ENCODE data around the gene CLIC5.

The CLIC5 gene

GRCh38 chr6:46022106-46022948, 6.7 kb upstream of the CLIC5 start:
- Histone ChIP-seq H3K4me1 (ENCODE audit: control insufficient read depth in 2 of 2, insufficient read depth in 2 of 2, low read length in 2 of 2) (peaks cover 0 to 2% of the 10 kb centered on the region in 2 donors), H3K36me3 (ENCODE audit: control insufficient read depth in 2 of 2, insufficient read depth in 2 of 2, low read length in 2 of 2) (no peaks in the 10 kb centered on the region), H3K9me3 (ENCODE audit: control insufficient read depth in 2 of 2, low read length in 2 of 2) (no peaks in the 10 kb centered on the region), H3K4me3 (ENCODE audit: low read length in 2 of 2) (no peak overlapping the region), H3K9ac (ENCODE audit: low read depth in 1 of 2, low read length in 2 of 2) (no peak overlapping the region), H3K27me3 (ENCODE audit: control insufficient read depth in 2 of 2, insufficient read depth in 2 of 2, low read length in 2 of 2) (no peaks in the 10 kb centered on the region), H3K27ac (ENCODE audit: low read depth in 2 of 2, low read length in 2 of 2) (no peak overlapping the region)

- H3K27me3 ChIP-seq (ENCODE audit: control insufficient read depth in 2 of 2, insufficient read depth in 2 of 2, low read length in 2 of 2) = no peaks in the 10 kb centered on the region
These were observed 2.1 kb upstream of the CLIC5 start for GRCh38 chr6:46017726-46018125.

GRCh38 chr6:46016063-46016608, 476 bp upstream of the CLIC5 start:
- peak overlapping the region; percentile 83 to 90 for H3K27ac ChIP-seq (ENCODE audit: low read depth in 2 of 2, low read length in 2 of 2)
- no peaks in the 10 kb centered on the region for H3K9me3 ChIP-seq (ENCODE audit: control insufficient read depth in 2 of 2, low read length in 2 of 2)
- peak overlapping the region; percentile 65 to 79 for H3K4me3 ChIP-seq (ENCODE audit: low read length in 2 of 2)
- peaks cover 11 to 24% of the 10 kb centered on the region in 2 donors for H3K4me1 ChIP-seq (ENCODE audit: control insufficient read depth in 2 of 2, insufficient read depth in 2 of 2, low read length in 2 of 2)
- no peaks in the 10 kb centered on the region for H3K27me3 ChIP-seq (ENCODE audit: control insufficient read depth in 2 of 2, insufficient read depth in 2 of 2, low read length in 2 of 2)
- no peaks in the 10 kb centered on the region for H3K36me3 ChIP-seq (ENCODE audit: control insufficient read depth in 2 of 2, insufficient read depth in 2 of 2, low read length in 2 of 2)
- H3K9ac ChIP-seq (ENCODE audit: low read depth in 1 of 2, low read length in 2 of 2) = peak overlapping the region in 1 of 2 donors; percentile 87

More at GRCh38 chr6:46017726-46018125, 2.1 kb upstream of the CLIC5 start:
- H3K27ac ChIP-seq (ENCODE audit: low read depth in 2 of 2, low read length in 2 of 2) = no peak overlapping the region
- H3K9me3 ChIP-seq (ENCODE audit: control insufficient read depth in 2 of 2, low read length in 2 of 2) = no peaks in the 10 kb centered on the region
- no peak overlapping the region for H3K4me3 ChIP-seq (ENCODE audit: low read length in 2 of 2)
- H3K36me3 ChIP-seq (ENCODE audit: control insufficient read depth in 2 of 2, insufficient read depth in 2 of 2, low read length in 2 of 2) = no peaks in the 10 kb centered on the region
- peaks cover 3 to 9% of the 10 kb centered on the region in 2 donors for H3K4me1 ChIP-seq (ENCODE audit: control insufficient read depth in 2 of 2, insufficient read depth in 2 of 2, low read length in 2 of 2)
- no peak overlapping the region for H3K9ac ChIP-seq (ENCODE audit: low read depth in 1 of 2, low read length in 2 of 2)

GRCh38 chr6:46014511-46015118, 1.0 kb downstream of the CLIC5 start:
- Histone ChIP-seq H3K9ac (ENCODE audit: low read depth in 1 of 2, low read length in 2 of 2) (peak overlapping the region; percentile 78 to 87), H3K36me3 (ENCODE audit: control insufficient read depth in 2 of 2, insufficient read depth in 2 of 2, low read length in 2 of 2) (no peaks in the 10 kb centered on the region), H3K4me3 (ENCODE audit: low read length in 2 of 2) (peak overlapping the region; percentile 65 to 79), H3K27me3 (ENCODE audit: control insufficient read depth in 2 of 2, insufficient read depth in 2 of 2, low read length in 2 of 2) (peaks cover 0 to under 1% of the 10 kb centered on the region in 2 donors), H3K4me1 (ENCODE audit: control insufficient read depth in 2 of 2, insufficient read depth in 2 of 2, low read length in 2 of 2) (peaks cover 22 to 34% of the 10 kb centered on the region in 2 donors), H3K27ac (ENCODE audit: low read depth in 2 of 2, low read length in 2 of 2) (peak overlapping the region; percentile 83 to 90), H3K9me3 (ENCODE audit: control insufficient read depth in 2 of 2, low read length in 2 of 2) (no peaks in the 10 kb centered on the region)

GRCh38 chr6:46014046-46014445, 1.6 kb downstream of the CLIC5 start:
- no peaks in the 10 kb centered on the region for H3K36me3 ChIP-seq (ENCODE audit: control insufficient read depth in 2 of 2, insufficient read depth in 2 of 2, low read length in 2 of 2)
- H3K9ac ChIP-seq (ENCODE audit: low read depth in 1 of 2, low read length in 2 of 2) = peak overlapping the region; percentile 78 to 87
- peaks cover 22 to 34% of the 10 kb centered on the region in 2 donors for H3K4me1 ChIP-seq (ENCODE audit: control insufficient read depth in 2 of 2, insufficient read depth in 2 of 2, low read length in 2 of 2)
- H3K27me3 ChIP-seq (ENCODE audit: control insufficient read depth in 2 of 2, insufficient read depth in 2 of 2, low read length in 2 of 2) = peaks cover 0 to 2% of the 10 kb centered on the region in 2 donors
- peak overlapping the region; percentile 83 to 90 for H3K27ac ChIP-seq (ENCODE audit: low read depth in 2 of 2, low read length in 2 of 2)
- H3K4me3 ChIP-seq (ENCODE audit: low read length in 2 of 2) = peak overlapping the region; percentile 65 to 79
- H3K9me3 ChIP-seq (ENCODE audit: control insufficient read depth in 2 of 2, low read length in 2 of 2) = no peaks in the 10 kb centered on the region

- Histone ChIP-seq H3K4me3 (ENCODE audit: low read length in 2 of 2) (peak overlapping the region; percentile 65 to 79), H3K4me1 (ENCODE audit: control insufficient read depth in 2 of 2, insufficient read depth in 2 of 2, low read length in 2 of 2) (peaks cover 22 to 34% of the 10 kb centered on the region in 2 donors), H3K36me3 (ENCODE audit: control insufficient read depth in 2 of 2, insufficient read depth in 2 of 2, low read length in 2 of 2) (no peaks in the 10 kb centered on the region), H3K27me3 (ENCODE audit: control insufficient read depth in 2 of 2, insufficient read depth in 2 of 2, low read length in 2 of 2) (peaks cover 0 to 2% of the 10 kb centered on the region in 2 donors), H3K9me3 (ENCODE audit: control insufficient read depth in 2 of 2, low read length in 2 of 2) (no peaks in the 10 kb centered on the region), H3K9ac (ENCODE audit: low read depth in 1 of 2, low read length in 2 of 2) (peak overlapping the region; percentile 78 to 87), H3K27ac (ENCODE audit: low read depth in 2 of 2, low read length in 2 of 2) (peak overlapping the region; percentile 83 to 90)
These were observed 2.0 kb downstream of the CLIC5 start for GRCh38 chr6:46013639-46014038.

DNA sequence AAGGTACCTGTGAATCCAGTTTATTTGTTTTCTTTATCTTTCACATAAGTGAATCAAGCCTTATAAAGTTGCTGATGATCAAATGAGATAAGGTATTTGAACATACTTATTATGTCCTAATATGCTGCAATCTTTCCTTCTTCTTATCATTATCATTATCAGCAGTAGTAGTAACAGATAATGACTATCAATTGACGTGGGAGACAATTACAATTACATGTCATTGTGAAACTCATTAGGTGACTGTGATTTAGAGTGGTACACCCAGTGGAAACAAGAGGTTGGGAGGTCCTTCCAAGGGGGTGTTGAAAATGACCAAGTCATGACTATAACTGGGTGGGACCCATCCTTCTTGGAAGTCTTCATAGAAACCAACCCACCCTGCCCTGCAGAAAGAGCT, 2.8 kb downstream of the CLIC5 start:
- Histone ChIP-seq H3K27me3 (ENCODE audit: control insufficient read depth in 2 of 2, insufficient read depth in 2 of 2, low read length in 2 of 2) (peaks cover 0 to 2% of the 10 kb centered on the region in 2 donors), H3K9me3 (ENCODE audit: control insufficient read depth in 2 of 2, low read length in 2 of 2) (no peaks in the 10 kb centered on the region), H3K4me3 (ENCODE audit: low read length in 2 of 2) (no peak overlapping the region), H3K36me3 (ENCODE audit: control insufficient read depth in 2 of 2, insufficient read depth in 2 of 2, low read length in 2 of 2) (no peaks in the 10 kb centered on the region), H3K9ac (ENCODE audit: low read depth in 1 of 2, low read length in 2 of 2) (no peak overlapping the region), H3K27ac (ENCODE audit: low read depth in 2 of 2, low read length in 2 of 2) (peak overlapping the region; percentile 77 to 90), H3K4me1 (ENCODE audit: control insufficient read depth in 2 of 2, insufficient read depth in 2 of 2, low read length in 2 of 2) (peaks cover 22 to 34% of the 10 kb centered on the region in 2 donors)

DNA sequence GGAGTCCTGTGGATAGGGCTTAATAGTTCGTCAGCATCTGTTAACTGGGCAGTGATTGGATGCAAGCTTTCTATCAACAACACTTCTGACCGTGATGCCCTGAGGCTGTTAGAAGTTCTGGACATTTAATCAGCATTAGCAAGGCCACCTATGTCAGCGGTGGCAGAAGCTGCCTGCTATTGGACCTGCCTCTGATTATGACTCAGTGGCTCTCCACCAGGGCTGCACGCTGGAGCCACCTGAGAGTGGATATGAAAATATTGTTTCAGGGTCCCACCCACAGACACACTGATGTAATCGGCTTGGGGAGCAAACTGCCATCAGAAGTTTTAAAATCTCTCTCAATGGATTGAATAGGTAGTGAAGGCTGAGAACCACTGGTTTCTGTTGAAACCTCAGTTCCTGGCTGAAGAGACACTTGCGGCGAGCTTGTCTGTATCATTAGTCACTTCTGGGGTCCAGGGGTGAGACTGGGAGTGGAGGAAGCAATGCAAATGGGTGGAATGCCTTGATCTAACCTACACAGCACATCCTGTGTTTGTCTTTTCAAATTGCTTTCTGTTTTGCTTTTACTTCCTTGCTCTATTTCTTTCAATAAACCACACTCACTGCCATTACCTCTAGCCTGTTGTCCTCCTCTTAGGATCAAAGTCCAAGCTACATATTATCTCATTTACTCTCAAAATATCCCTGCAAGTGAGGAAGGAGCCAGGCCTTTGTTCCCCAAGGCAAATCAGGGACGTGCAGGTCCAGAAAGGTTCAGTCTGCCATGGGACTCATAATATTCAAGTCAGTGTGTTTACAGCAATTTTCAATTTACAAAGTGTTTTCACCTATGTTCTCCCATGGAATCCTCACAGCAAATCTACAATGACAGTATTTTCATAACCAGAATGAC, 4.2 kb downstream of the CLIC5 start:
- H3K4me3 ChIP-seq (ENCODE audit: low read length in 2 of 2) = peak overlapping the region; percentile 32 to 51
- H3K36me3 ChIP-seq (ENCODE audit: control insufficient read depth in 2 of 2, insufficient read depth in 2 of 2, low read length in 2 of 2) = no peaks in the 10 kb centered on the region
- H3K27me3 ChIP-seq (ENCODE audit: control insufficient read depth in 2 of 2, insufficient read depth in 2 of 2, low read length in 2 of 2) = peaks cover 0 to 2% of the 10 kb centered on the region in 2 donors
- H3K9ac ChIP-seq (ENCODE audit: low read depth in 1 of 2, low read length in 2 of 2) = peak overlapping the region; percentile 48 to 57
- peaks cover 22 to 32% of the 10 kb centered on the region in 2 donors for H3K4me1 ChIP-seq (ENCODE audit: control insufficient read depth in 2 of 2, insufficient read depth in 2 of 2, low read length in 2 of 2)
- H3K27ac ChIP-seq (ENCODE audit: low read depth in 2 of 2, low read length in 2 of 2) = peak overlapping the region; percentile 77 to 90
- no peaks in the 10 kb centered on the region for H3K9me3 ChIP-seq (ENCODE audit: control insufficient read depth in 2 of 2, low read length in 2 of 2)

DNA sequence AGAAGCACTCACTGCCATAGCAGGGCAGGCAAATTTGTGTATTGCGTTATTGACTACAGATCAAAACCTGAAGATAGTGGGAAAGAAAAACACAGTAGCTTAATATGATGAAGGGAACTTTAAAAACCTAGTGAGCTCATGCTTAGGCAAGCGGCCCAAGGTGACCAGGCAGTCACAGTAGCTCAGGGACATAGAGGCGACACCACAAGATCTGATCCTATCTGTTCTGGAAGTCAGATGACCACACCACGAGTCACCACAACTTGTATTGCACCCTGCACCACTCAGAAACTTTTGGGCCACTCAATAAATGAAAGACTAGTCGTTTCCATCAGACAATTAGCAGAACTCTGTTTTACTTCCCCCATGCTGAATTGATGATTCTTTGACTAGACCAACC, 4.9 kb downstream of the CLIC5 start:
- Histone ChIP-seq H3K27me3 (ENCODE audit: control insufficient read depth in 2 of 2, insufficient read depth in 2 of 2, low read length in 2 of 2) (peaks cover 0 to 2% of the 10 kb centered on the region in 2 donors), H3K9me3 (ENCODE audit: control insufficient read depth in 2 of 2, low read length in 2 of 2) (no peaks in the 10 kb centered on the region), H3K27ac (ENCODE audit: low read depth in 2 of 2, low read length in 2 of 2) (peak overlapping the region; percentile 77 to 90), H3K4me1 (ENCODE audit: control insufficient read depth in 2 of 2, insufficient read depth in 2 of 2, low read length in 2 of 2) (peaks cover 22 to 30% of the 10 kb centered on the region in 2 donors), H3K9ac (ENCODE audit: low read depth in 1 of 2, low read length in 2 of 2) (peak overlapping the region; percentile 48 to 57), H3K36me3 (ENCODE audit: control insufficient read depth in 2 of 2, insufficient read depth in 2 of 2, low read length in 2 of 2) (no peaks in the 10 kb centered on the region), H3K4me3 (ENCODE audit: low read length in 2 of 2) (peak overlapping the region; percentile 5 to 51)

Data from mucosa of rectum (tissue), 2 donors.